SK-N-MC (cell line): ENCODE data around the gene SQSTM1.

Experiments used
- EZH2 ChIP-seq: fragments of 200-600 bp; sonication (generic); IDR thresholded peaks from one replicate; pipeline ENCODE4 v1.6.1; 2017; ENCODE audit warnings: antibody characterized with exemption
- FOXP2 ChIP-seq: optimal IDR thresholded peaks from 2 replicates; pipeline ENCODE3; 2011; ENCODE audit warnings: mild to moderate bottlenecking, moderate library complexity; ENCODE audit not compliant: insufficient read depth; ENCODE audit errors: extremely low read length, control extremely low read depth
- POLR2AphosphoS5 ChIP-seq: IDR thresholded peaks from 2 replicates; pipeline ENCODE4 v1.6.1; 2012; ENCODE audit warnings: mild to moderate bottlenecking, low read depth, low read length, borderline replicate concordance

DNA sequence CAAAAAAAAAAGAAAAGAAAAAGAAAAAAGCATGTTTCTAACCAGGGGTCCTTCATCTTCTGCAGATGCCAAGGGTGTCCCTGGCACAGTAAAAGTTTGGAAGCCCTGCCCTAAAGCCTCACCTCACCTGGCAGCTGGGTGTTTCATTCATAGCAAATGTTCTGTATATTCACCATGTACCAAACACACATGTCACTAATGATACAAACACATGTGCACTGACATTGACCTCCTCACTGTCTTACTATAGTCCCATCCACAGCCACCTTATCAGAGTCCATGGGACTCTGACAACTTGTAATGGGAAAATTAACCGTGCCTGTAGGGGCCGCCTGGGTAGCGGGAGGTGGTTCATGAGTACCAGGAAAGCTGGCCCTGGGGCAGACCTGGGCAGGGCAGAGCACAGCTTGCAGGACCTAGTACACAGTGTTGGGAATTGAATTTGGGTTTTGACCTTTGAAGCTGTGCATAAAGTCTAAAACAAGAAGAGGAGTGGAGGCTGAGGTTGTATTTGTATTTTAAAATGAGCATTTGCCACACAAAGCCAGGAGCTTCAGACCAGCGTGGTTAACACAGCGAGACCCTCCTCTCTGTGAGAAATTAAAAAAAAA is 7.6 kb upstream of the SQSTM1 start:
- no peak for TF ChIP-seq EZH2
- TF ChIP-seq POLR2AphosphoS5 = no peak
- TF ChIP-seq FOXP2 = no peak
